Stimulated activated naive CD4-positive, alpha-beta T cell treated with Interleukin-2 at 50 U/mL for 16 hours (primary cell): ENCODE data around the gene ANO6.

Experiments
- DNase-seq: peaks from one replicate; lab custom pipeline; 2025; lab: John Stamatoyannopoulos, UW

Gene ANO6

GRCh38 chr12:45458854-45459807, 243.2 kb downstream of the ANO6 start:
- no peak for DNase-seq

- no peak for DNase-seq
Observed at GRCh38 chr12:45462506-45462905, 246.6 kb downstream of the ANO6 start.

GRCh38 chr12:45464699-45465098, 248.8 kb downstream of the ANO6 start:
- no peak for DNase-seq

- no peak for DNase-seq
Observed at GRCh38 chr12:45468751-45469615, 253.1 kb downstream of the ANO6 start.

GRCh38 chr12:45469902-45470301, 254.0 kb downstream of the ANO6 start:
- no peak for DNase-seq

- DNase-seq: no peak
Observed at GRCh38 chr12:45473636-45474035, 257.7 kb downstream of the ANO6 start.

GRCh38 chr12:45475594-45475993, 259.7 kb downstream of the ANO6 start:
- no peak for DNase-seq

GRCh38 chr12:45477526-45477925, 261.6 kb downstream of the ANO6 start:
- DNase-seq: no peak

- no peak for DNase-seq
Observed at GRCh38 chr12:45478931-45479330, 263.0 kb downstream of the ANO6 start.

- no peak for DNase-seq
Observed at GRCh38 chr12:45481746-45482145, 265.9 kb downstream of the ANO6 start.

GRCh38 chr12:45483571-45483970, 267.7 kb downstream of the ANO6 start:
- no peak for DNase-seq
